PFSK-1 (cell line): Measurements from ENCODE around the gene LTBP2.

Experiments used
- POLR2AphosphoS5 ChIP-seq: IDR thresholded peaks from 2 replicates; pipeline ENCODE4 v1.6.1; 2012; ENCODE audit warnings: low read depth, mild to moderate bottlenecking, control low read depth, low read length, moderate library complexity
- TAF1 ChIP-seq: IDR thresholded peaks from 2 replicates; pipeline ENCODE4 v1.6.1; 2012; ENCODE audit warnings: low read length, control low read depth, borderline replicate concordance; ENCODE audit not compliant: insufficient read depth
- TF ChIP-seq, protein P1 (sequence below), 2 experiments: IDR thresholded peaks; 2 replicates each; pipeline versions ENCODE4 v1.6.1 to v1.8.0; 2011 to 2012; ENCODE audit warnings: low read depth in 2 of 2, low read length in 2 of 2, control low read depth in 1 of 2, inconsistent platforms in 1 of 2, mild to moderate bottlenecking in 1 of 2, moderate library complexity in 1 of 2; ENCODE audit not compliant: insufficient read depth in 1 of 2

DNA sequence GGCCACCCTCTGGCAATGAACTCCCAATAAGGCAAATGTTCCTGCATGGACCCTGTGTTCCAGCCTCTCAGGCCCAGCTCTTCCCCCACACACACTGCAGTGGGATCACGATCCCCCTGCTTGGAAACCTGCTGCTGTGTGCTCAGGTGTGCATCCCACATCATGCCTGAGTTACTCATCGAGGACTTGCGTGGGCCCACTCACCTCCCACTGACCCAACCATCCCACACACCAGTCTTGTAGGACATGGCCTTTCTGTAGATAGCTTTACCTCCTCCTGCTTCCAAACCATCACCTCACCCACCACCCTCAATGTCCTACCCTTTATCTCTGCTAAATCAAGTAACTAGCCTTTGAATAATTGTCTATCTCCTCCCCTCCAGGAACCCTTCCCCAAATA lies 143.5 kb downstream of the LTBP2 start:
- TF ChIP-seq TAF1, result no peak
- TF ChIP-seq POLR2AphosphoS5, result no peak
- TF ChIP-seq, protein P1, sequence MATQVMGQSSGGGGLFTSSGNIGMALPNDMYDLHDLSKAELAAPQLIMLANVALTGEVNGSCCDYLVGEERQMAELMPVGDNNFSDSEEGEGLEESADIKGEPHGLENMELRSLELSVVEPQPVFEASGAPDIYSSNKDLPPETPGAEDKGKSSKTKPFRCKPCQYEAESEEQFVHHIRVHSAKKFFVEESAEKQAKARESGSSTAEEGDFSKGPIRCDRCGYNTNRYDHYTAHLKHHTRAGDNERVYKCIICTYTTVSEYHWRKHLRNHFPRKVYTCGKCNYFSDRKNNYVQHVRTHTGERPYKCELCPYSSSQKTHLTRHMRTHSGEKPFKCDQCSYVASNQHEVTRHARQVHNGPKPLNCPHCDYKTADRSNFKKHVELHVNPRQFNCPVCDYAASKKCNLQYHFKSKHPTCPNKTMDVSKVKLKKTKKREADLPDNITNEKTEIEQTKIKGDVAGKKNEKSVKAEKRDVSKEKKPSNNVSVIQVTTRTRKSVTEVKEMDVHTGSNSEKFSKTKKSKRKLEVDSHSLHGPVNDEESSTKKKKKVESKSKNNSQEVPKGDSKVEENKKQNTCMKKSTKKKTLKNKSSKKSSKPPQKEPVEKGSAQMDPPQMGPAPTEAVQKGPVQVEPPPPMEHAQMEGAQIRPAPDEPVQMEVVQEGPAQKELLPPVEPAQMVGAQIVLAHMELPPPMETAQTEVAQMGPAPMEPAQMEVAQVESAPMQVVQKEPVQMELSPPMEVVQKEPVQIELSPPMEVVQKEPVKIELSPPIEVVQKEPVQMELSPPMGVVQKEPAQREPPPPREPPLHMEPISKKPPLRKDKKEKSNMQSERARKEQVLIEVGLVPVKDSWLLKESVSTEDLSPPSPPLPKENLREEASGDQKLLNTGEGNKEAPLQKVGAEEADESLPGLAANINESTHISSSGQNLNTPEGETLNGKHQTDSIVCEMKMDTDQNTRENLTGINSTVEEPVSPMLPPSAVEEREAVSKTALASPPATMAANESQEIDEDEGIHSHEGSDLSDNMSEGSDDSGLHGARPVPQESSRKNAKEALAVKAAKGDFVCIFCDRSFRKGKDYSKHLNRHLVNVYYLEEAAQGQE (IDR thresholded peaks at IDR 0.05; ENCODE audit: insufficient read depth in 1 of 2, low read depth in 2 of 2, low read length in 2 of 2), result no peak
